IMR-90 (cell line): ENCODE measurements around the gene CREG1. TPM values are rescaled to one million over a fixed set of nuclear protein-coding genes. Genes with fewer than 3 reads are reported as not detected.

Experiments
- ATAC-seq: fragments of 200-7000 bp; cut with Tn5 transposase; 2 replicates; pipeline ENCODE4 v1.9.1; 2020; ENCODE audit warnings: low read depth, mild to moderate bottlenecking, moderate library complexity
- BruUV-seq: library from RNA; stranded (reverse); fragments of 400-500 nt; replicated peaks from 2 replicates; lab custom pipeline; 2021; lab: Mats Ljungman, UMichigan
- CTCF ChIA-PET: fragments of 300-600 bp; formaldehyde crosslinking; extraction: SDS; loops from one replicate; lab custom pipeline; 2021; ENCODE audit warnings: antibody characterized with exemption; lab: Yijun Ruan, JAX
- POLR2A ChIA-PET: fragments of 300-600 bp; sonication (Branson Sonifier 250); formaldehyde crosslinking; loops from one replicate; lab custom pipeline; 2022; ENCODE audit warnings: antibody characterized with exemption; ENCODE audit not compliant: unreplicated experiment; lab: Charles Lee
- DNase-seq: peaks from one replicate; pipeline ENCODE4 v3.0.0; 2013
- H2AFZ ChIP-seq: replicated peaks from 2 replicates; pipeline ENCODE3; 2013; ENCODE audit warnings: low read length, mild to moderate bottlenecking; ENCODE audit not compliant: poor library complexity
- H2AK5ac ChIP-seq: 2 replicates; pipeline ENCODE4 v1.6.1; 2013; ENCODE audit warnings: low read depth, low read length, inconsistent platforms
- H2AK9ac ChIP-seq: replicated peaks from 2 replicates; pipeline ENCODE3; 2013; ENCODE audit warnings: mild to moderate bottlenecking, low read depth, low read length, moderate library complexity; ENCODE audit not compliant: poor library complexity
- H2BK120ac ChIP-seq: 2 replicates; pipeline ENCODE4 v1.6.1; 2013; ENCODE audit warnings: low read depth, low read length, inconsistent platforms
- H2BK15ac ChIP-seq: 3 replicates; pipeline ENCODE4 v1.6.1; 2013; ENCODE audit warnings: low read depth, low read length, inconsistent platforms
- H2BK20ac ChIP-seq: 2 replicates; pipeline ENCODE4 v1.6.1; 2013; ENCODE audit warnings: low read depth, mild to moderate bottlenecking, inconsistent platforms, low read length, moderate library complexity
- H2BK5ac ChIP-seq: 2 replicates; pipeline ENCODE4 v1.6.1; 2013; ENCODE audit warnings: mild to moderate bottlenecking, low read depth, low read length, inconsistent platforms; ENCODE audit not compliant: poor library complexity, severe bottlenecking
- H3K14ac ChIP-seq: replicated peaks from 2 replicates; pipeline ENCODE4 v1.6.1; 2013; ENCODE audit warnings: low read depth, low read length, inconsistent platforms
- H3K18ac ChIP-seq: 2 replicates; pipeline ENCODE4 v1.6.1; 2013; ENCODE audit warnings: low read depth, low read length, control low read depth
- H3K23ac ChIP-seq: 2 replicates; pipeline ENCODE4 v1.6.1; 2013; ENCODE audit warnings: low read depth, low read length, inconsistent platforms
- H3K27ac ChIP-seq: 2 replicates; pipeline ENCODE4 v1.5.1; 2013; ENCODE audit warnings: mild to moderate bottlenecking, control low read depth, low read length; ENCODE audit not compliant: insufficient read depth
- H3K27me3 ChIP-seq: 2 replicates; pipeline ENCODE4 v1.6.1; 2013; ENCODE audit warnings: low read length; ENCODE audit not compliant: control insufficient read depth, insufficient read depth
- H3K36me3 ChIP-seq: 2 replicates; pipeline ENCODE4 v1.6.1; 2013; ENCODE audit warnings: low read length, mixed read lengths; ENCODE audit not compliant: control insufficient read depth, insufficient read depth
- H3K4ac ChIP-seq: 2 replicates; pipeline ENCODE4 v1.6.1; 2013; ENCODE audit warnings: low read depth, low read length, inconsistent platforms
- H3K4me1 ChIP-seq: 2 replicates; pipeline ENCODE4 v1.6.1; 2013; ENCODE audit warnings: low read length, mixed read lengths; ENCODE audit not compliant: control insufficient read depth, insufficient read depth
- H3K4me2 ChIP-seq: 2 replicates; pipeline ENCODE4 v1.6.1; 2013; ENCODE audit warnings: low read depth, mild to moderate bottlenecking, control low read depth, low read length, moderate library complexity
- H3K4me3 ChIP-seq: 2 replicates; pipeline ENCODE4 v1.5.1; 2013; ENCODE audit warnings: low read depth, mild to moderate bottlenecking, control low read depth, low read length, moderate library complexity; ENCODE audit not compliant: insufficient read depth
- H3K56ac ChIP-seq: 2 replicates; pipeline ENCODE4 v1.6.1; 2013; ENCODE audit warnings: low read length, inconsistent platforms; ENCODE audit not compliant: insufficient read depth; ENCODE audit errors: extremely low read depth
- H3K79me1 ChIP-seq, 2 experiments: 2 replicates each; pipeline ENCODE4 v1.6.1; 2013; ENCODE audit warnings: low read length in 2 of 2, inconsistent platforms in 1 of 2, low read depth in 1 of 2
- H3K9ac ChIP-seq: 2 replicates; pipeline ENCODE4 v1.6.1; 2013; ENCODE audit warnings: low read depth, low read length, control low read depth
- H3K9me1 ChIP-seq: 2 replicates; pipeline ENCODE4 v1.6.1; 2013; ENCODE audit warnings: low read length, inconsistent platforms; ENCODE audit not compliant: insufficient read depth
- H3K9me3 ChIP-seq: 2 replicates; pipeline ENCODE4 v1.6.1; 2013; ENCODE audit warnings: low read length; ENCODE audit not compliant: control insufficient read depth, insufficient read depth
- H4K20me1 ChIP-seq: 2 replicates; pipeline ENCODE4 v1.6.1; 2013; ENCODE audit warnings: low read length, inconsistent platforms; ENCODE audit not compliant: insufficient read depth
- H4K5ac ChIP-seq: 2 replicates; pipeline ENCODE4 v1.6.1; 2013; ENCODE audit warnings: mild to moderate bottlenecking, low read depth, low read length, control low read depth
- H4K8ac ChIP-seq, 2 experiments: 2 replicates each; pipeline ENCODE4 v1.6.1; 2013; ENCODE audit warnings: low read depth in 2 of 2, low read length in 2 of 2, control low read depth in 1 of 2, inconsistent platforms in 1 of 2
- H4K91ac ChIP-seq: 2 replicates; pipeline ENCODE4 v1.6.1; 2013; ENCODE audit warnings: low read depth, low read length, inconsistent platforms; ENCODE audit not compliant: insufficient read depth
- BHLHE40 ChIP-seq: fragments of 150-350 bp; IDR thresholded peaks from 2 replicates; pipeline ENCODE4 v1.6.1; 2016; ENCODE audit warnings: mild to moderate bottlenecking, low read depth, low read length
- CEBPB ChIP-seq: IDR thresholded peaks from 2 replicates; pipeline ENCODE4 v1.6.1; 2012; ENCODE audit warnings: low read depth, low read length, improper control_type of control experiment
- CHD1 ChIP-seq: IDR thresholded peaks from 2 replicates; pipeline ENCODE4 v1.6.1; 2012; ENCODE audit warnings: low read depth, low read length, improper control_type of control experiment
- CTCF ChIP-seq: conservative IDR thresholded peaks from 2 replicates; pipeline ENCODE4 v1.5.1; 2012; ENCODE audit warnings: mild to moderate bottlenecking, low read depth, low read length, improper control_type of control experiment
- ELK1 ChIP-seq: fragments of 150-350 bp; IDR thresholded peaks from 2 replicates; pipeline ENCODE4 v1.6.1; 2016; ENCODE audit warnings: low read depth, mild to moderate bottlenecking, low read length, moderate library complexity, borderline replicate concordance
- FOS ChIP-seq: fragments of 150-350 bp; IDR thresholded peaks from 2 replicates; pipeline ENCODE4 v1.6.1; 2016; ENCODE audit warnings: low read depth, low read length
- MAFK ChIP-seq: IDR thresholded peaks from 2 replicates; pipeline ENCODE4 v1.6.1; 2012; ENCODE audit warnings: low read depth, low read length, improper control_type of control experiment
- MAZ ChIP-seq: IDR thresholded peaks from 2 replicates; pipeline ENCODE4 v1.6.1; 2012; ENCODE audit warnings: low read depth, mild to moderate bottlenecking, low read length, improper control_type of control experiment, moderate library complexity, borderline replicate concordance
- MXI1 ChIP-seq: IDR thresholded peaks from 2 replicates; pipeline ENCODE4 v1.6.1; 2012; ENCODE audit warnings: low read depth, mild to moderate bottlenecking, low read length, moderate library complexity, borderline replicate concordance
- NFE2L2 ChIP-seq: fragments of 150-350 bp; IDR thresholded peaks from 2 replicates; pipeline ENCODE4 v1.6.1; 2016; ENCODE audit warnings: low read depth, mild to moderate bottlenecking, low read length
- POLR2A ChIP-seq: IDR thresholded peaks from 2 replicates; pipeline ENCODE4 v1.6.1; 2012; ENCODE audit warnings: mild to moderate bottlenecking, low read depth, low read length
- RCOR1 ChIP-seq: IDR thresholded peaks from 2 replicates; pipeline ENCODE4 v1.6.1; 2012; ENCODE audit warnings: mild to moderate bottlenecking, low read length, improper control_type of control experiment; ENCODE audit not compliant: insufficient replicate concordance
- SMC3 ChIP-seq: fragments of 150-350 bp; IDR thresholded peaks from 2 replicates; pipeline ENCODE4 v1.6.1; 2016; ENCODE audit warnings: low read depth, mild to moderate bottlenecking, antibody characterized with exemption, low read length, moderate library complexity
- USF2 ChIP-seq: fragments of 150-350 bp; IDR thresholded peaks from 2 replicates; pipeline ENCODE4 v1.6.1; 2017; ENCODE audit warnings: mild to moderate bottlenecking, antibody characterized with exemption, low read length, low read depth
- WGBS, 2 experiments: methylation state at CpG; one replicate each; pipeline versions ENCODE4 v1.1.5 to v1.1.7; 2013; ENCODE audit warnings: missing lambda C conversion rate in 2 of 2; ENCODE audit not compliant: insufficient read length in 1 of 2; ENCODE audit errors: extremely low coverage in 2 of 2; 5-methylcytosine and 5-hydroxymethylcytosine counted together
- dilution Hi-C: fragments of 300-500 bp; cut with HindIII; formaldehyde crosslinking; loops from one replicate; pipeline ENCODE4 v1.14.3; 2018; ENCODE audit warnings: low sequenced_read_pairs; ENCODE audit not compliant: unreplicated experiment
- in situ Hi-C: fragments of 300-500 bp; cut with MboI; formaldehyde crosslinking; loops from 3 replicates; pipeline ENCODE4 v1.14.3; 2019; ENCODE audit warnings: low sequenced_read_pairs, inconsistent platforms, mixed read lengths
- intact Hi-C: fragments of 100-400 bp; cut with micrococcal nuclease; formaldehyde crosslinking; loops from 2 replicates; pipeline ENCODE4 v1.10.0; 2022
- polyA plus RNA-seq, 3 experiments: library from polyadenylated mRNA; depleted of rRNA; stranded (reverse); fragments of >200 nt; gene quantifications; 2 replicates each; pipeline ENCODE4 v1.2.3, GENCODE V29; 2012; ENCODE audit warnings: low replicate concordance in 1 of 3
- total RNA-seq: library from RNA; depleted of rRNA; stranded (reverse); fragments of >200 nt; gene quantifications from 2 replicates; pipeline ENCODE4 v1.2.3, GENCODE V29; 2012

CREG1 gene
- total and polyA plus RNA-seq, 2 of the 4 experiments (the other 2 are of a cell fraction): 2.9 to 6.4 TPM

- Histone ChIP-seq H3K9ac (no peak overlapping the region), H3K79me1 (no peaks in the 10 kb centered on the region), H2BK20ac (no peak overlapping the region), H3K27me3 (peaks cover 4% of the 10 kb centered on the region), H3K9me1 (no peaks in the 10 kb centered on the region), H4K8ac (no peak overlapping the region), H3K4me1 (no peaks in the 10 kb centered on the region), H3K18ac (no peak overlapping the region), H3K27ac (no peak overlapping the region), H3K36me3 (no peaks in the 10 kb centered on the region), H2BK15ac (no peak overlapping the region), H2BK5ac (no peak overlapping the region), H2BK120ac (no peak overlapping the region), H3K4me3 (no peak overlapping the region), H3K9me3 (no peaks in the 10 kb centered on the region), H2AK9ac (no peak overlapping the region), H4K91ac (no peak overlapping the region), H4K5ac (no peak overlapping the region), H2AFZ (no peak overlapping the region), H3K14ac (no peak overlapping the region), H3K4ac (no peak overlapping the region), H3K56ac (no peak overlapping the region), H2AK5ac (no peak overlapping the region), H4K20me1 (no peaks in the 10 kb centered on the region), H3K23ac (no peak overlapping the region), H3K4me2 (no peak overlapping the region)
- ChIA-PET CTCF (interaction anchor here (0.6 kb wide), 1 partner anchor 62 kb away, joined by 3 read pairs; no protein-coding TSS in a partner anchor), POLR2A (no interaction called here)
- TF ChIP-seq BHLHE40 (no peak), CEBPB (no peak), USF2 (no peak), ELK1 (no peak), CTCF (no peak), NFE2L2 (no peak), RCOR1 (no peak), SMC3 (no peak), POLR2A (no peak), MXI1 (no peak), FOS (no peak), CHD1 (no peak), MAFK (no peak), MAZ (no peak)
- in situ Hi-C loops (no loop called here), dilution Hi-C loops (no loop called here), intact Hi-C loops (no loop called here)
- BruUV-seq: no TSS peak
- ATAC-seq (no peak), DNase-seq (no peak)
- no CpG with 5 or more reads among the region's 2 CpGs for WGBS, 2 experiments
Observed at GRCh38 chr1:167588361-167588760, 34.8 kb upstream of the CREG1 start.
